Mucosa of rectum (tissue), 2 donors: Measurements from ENCODE around the gene SRRM5.

Source experiments
- H3K27ac ChIP-seq, 2 donors: one replicate each; pipeline ENCODE4 v1.7.0; 2013; ENCODE audit warnings: inconsistent platforms in 2 of 2, low read depth in 2 of 2, low read length in 2 of 2
- H3K27me3 ChIP-seq, 2 donors: one replicate each; pipeline ENCODE4 v1.7.0; 2013; ENCODE audit warnings: low read length in 2 of 2; ENCODE audit not compliant: control insufficient read depth in 2 of 2, insufficient read depth in 2 of 2
- H3K36me3 ChIP-seq, 2 donors: one replicate each; pipeline ENCODE4 v1.7.0; 2013; ENCODE audit warnings: low read length in 2 of 2; ENCODE audit not compliant: control insufficient read depth in 2 of 2, insufficient read depth in 2 of 2
- H3K4me1 ChIP-seq, 2 donors: one replicate each; pipeline ENCODE4 v1.7.0; 2013; ENCODE audit warnings: low read length in 2 of 2, mild to moderate bottlenecking in 1 of 2; ENCODE audit not compliant: control insufficient read depth in 2 of 2, insufficient read depth in 2 of 2
- H3K4me3 ChIP-seq, 2 donors: one replicate each; pipeline ENCODE4 v1.7.0; 2013; ENCODE audit warnings: low read length in 2 of 2
- H3K9ac ChIP-seq, 2 donors: one replicate each; pipeline ENCODE4 v1.7.0; 2013; ENCODE audit warnings: low read length in 2 of 2, low read depth in 1 of 2, mild to moderate bottlenecking in 1 of 2
- H3K9me3 ChIP-seq, 2 donors: one replicate each; pipeline ENCODE4 v1.7.0; 2013; ENCODE audit warnings: low read length in 2 of 2; ENCODE audit not compliant: control insufficient read depth in 2 of 2
- donor health status: healthy.
- donor health status: Normal muscosa, but diverticular disease.

The SRRM5 gene

DNA sequence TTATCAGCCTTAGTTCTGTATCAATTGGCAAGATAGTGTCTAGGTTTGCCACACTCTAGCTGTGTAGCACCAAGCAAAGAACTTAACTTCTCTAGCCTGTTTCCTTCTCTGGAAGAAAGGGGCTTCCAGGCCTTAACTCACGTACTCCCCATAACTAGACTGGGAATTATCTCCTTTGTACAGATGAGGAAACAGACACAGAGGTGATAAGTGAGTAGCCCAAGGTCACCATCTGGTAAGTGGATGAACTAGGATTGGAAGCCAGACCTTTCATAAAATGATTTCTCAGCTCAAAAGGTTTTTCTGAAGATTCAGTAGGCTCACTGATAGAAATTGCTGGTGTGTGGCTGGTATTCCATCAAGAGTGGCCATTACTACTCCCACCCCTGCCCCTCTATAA is 4.4 kb downstream of the SRRM5 start:
- Histone ChIP-seq H3K27ac (no peak overlapping the region), H3K27me3 (no peaks in the 10 kb centered on the region)

DNA sequence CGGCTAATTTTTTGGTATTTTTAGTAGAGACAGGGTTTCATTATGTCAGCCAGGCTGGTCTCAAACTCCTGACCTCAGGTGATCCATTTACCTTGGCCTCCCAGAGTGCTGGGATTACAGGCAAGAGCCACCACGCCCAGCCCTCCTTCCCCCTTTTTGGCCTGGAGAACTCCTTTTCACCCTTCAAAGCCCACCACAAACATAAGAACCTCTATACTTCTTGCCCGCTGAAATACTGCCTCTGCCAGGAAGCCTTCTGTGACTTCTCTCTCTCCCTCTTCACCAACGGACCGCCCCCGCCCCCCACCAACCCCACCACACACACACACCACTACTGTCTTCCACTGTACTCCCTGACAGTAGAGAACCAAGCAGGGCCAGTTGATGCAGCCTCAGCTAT is 5.1 kb downstream of the SRRM5 start:
- no peak overlapping the region for H3K4me3 ChIP-seq
- H3K27ac ChIP-seq = no peak overlapping the region
- peaks cover 8 to 12% of the 10 kb centered on the region in 2 donors for H3K4me1 ChIP-seq
- no peaks in the 10 kb centered on the region for H3K27me3 ChIP-seq
- peaks cover 0 to 15% of the 10 kb centered on the region in 2 donors for H3K36me3 ChIP-seq
- no peak overlapping the region for H3K9ac ChIP-seq
- no peaks in the 10 kb centered on the region for H3K9me3 ChIP-seq

More for the DNA sequence above, 4.4 kb downstream of the SRRM5 start:
- Histone ChIP-seq H3K36me3 (peaks cover 0 to 15% of the 10 kb centered on the region in 2 donors), H3K4me3 (no peak overlapping the region), H3K4me1 (peaks cover 8 to 12% of the 10 kb centered on the region in 2 donors), H3K9me3 (no peaks in the 10 kb centered on the region), H3K9ac (no peak overlapping the region)

DNA sequence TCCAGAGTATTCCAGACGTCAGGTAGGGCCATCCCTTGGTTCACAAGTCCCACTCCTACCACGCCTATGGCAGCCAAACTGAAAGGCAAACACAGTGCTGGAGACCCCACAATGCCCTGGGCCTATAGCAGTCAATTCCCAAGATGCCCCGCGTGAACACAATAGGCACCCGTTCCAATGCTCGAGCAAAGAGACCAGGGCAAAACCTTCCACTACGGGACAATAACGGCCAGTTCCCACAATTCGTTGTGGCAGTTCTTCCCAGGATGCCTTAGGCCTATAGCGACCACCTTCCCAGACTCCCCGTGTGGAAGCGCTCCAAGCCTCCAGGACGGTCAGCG is 7.0 kb downstream of the SRRM5 start:
- Histone ChIP-seq H3K9ac (peak overlapping the region; percentile 86 to 87), H3K27ac (peak overlapping the region; percentile 86 to 96), H3K4me3 (peak overlapping the region; percentile 91 to 94), H3K27me3 (no peaks in the 10 kb centered on the region), H3K36me3 (peaks cover 0 to 3% of the 10 kb centered on the region in 2 donors), H3K9me3 (no peaks in the 10 kb centered on the region), H3K4me1 (peaks cover 8 to 12% of the 10 kb centered on the region in 2 donors)

DNA sequence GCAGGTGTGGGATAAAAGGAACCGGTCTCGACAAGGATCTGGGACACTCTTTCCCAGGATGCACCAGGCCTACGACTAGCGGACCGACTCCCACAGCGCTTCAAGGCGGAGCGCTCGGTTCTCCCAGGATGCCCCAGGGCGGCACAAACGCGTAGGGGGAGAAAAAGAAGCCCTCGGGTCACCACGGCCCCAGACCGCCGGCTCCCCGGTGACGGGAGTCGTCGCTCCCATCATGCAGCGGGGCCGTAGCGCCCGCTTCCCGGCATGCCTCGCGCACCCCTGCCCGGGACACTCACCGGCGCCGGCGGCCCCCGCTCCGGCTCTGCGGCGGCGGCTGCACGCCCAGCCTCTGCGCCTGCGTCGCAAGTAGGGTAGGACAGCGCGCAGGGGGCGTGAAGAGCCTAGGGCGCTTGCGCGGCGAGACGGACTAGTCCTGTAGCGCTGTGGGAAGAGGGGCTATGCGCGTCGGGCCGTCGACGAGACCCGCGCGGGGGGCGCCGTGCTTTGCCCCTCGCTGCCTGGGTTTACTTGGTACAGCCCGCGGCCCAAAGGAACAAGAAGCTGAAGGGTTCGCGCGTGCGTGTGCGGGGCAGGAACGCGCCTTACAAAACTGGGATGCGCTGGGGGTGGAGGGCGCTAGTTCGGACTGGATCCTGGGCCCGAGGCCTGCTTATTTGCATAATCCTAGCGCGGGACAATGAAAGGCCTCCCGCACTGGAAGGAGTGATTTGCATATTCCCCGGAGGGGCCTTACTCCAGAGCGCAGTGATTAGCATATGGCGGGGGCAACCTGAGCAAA is 7.6 kb downstream of the SRRM5 start, which contains the start of gene ZNF428:
Gene ZNF428 (minus strand): TSS at position 368 of the 799 bp plus-strand sequence. CDS start 5,325 bp downstream, outside the sequence.
- Histone ChIP-seq H3K4me3 (peak within 1 kb of the TSS; percentile 91 to 94), H3K9ac (peak within 1 kb of the TSS; percentile 86 to 87), H3K27ac (peak within 1 kb of the TSS; percentile 86 to 96)

DNA sequence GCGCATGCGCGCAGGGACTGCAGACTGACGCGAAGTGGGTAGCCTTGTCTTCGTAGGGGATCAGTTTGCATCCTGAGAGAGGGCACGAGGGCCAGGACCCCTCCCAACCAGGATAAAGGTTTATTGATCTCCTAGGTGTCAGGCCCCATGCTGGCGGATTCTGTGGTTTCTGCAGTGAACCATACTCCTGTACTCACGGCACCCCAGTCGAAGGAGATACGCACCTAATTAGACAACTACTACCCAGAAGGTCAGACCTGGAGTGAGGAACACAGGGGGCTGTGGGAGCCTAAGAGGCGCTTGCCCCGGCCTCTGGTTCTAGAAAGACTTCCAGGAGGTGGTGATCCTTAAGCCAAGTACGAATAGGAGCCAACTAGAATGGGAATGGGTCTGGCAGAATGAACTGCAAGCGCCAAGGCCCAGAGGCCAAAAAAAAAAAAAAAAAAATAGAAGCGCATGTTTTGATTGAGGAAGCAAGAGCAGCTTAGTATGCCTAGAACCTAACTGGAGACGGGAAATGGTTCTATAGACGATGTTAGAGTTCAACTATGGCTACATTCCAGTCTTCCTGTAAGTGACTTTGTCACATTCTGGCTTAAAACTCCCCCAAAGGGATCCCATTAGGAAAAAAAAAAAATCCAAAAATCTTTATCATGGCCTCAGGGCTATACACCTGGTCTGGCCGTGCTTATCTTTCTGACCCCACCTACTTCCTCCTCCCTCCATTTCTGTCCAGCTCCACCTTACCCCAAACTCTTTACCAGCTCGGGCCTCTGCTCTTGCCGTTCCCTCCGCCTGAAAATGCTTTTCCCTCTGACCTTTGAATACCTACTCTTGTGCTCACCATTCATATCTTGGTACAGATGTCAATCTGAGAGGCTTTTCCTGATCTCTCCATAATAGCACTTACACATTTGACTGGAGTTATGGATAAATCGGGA is 8.4 kb downstream of the SRRM5 start:
- H3K36me3 ChIP-seq = no peaks in the 10 kb centered on the region
- no peaks in the 10 kb centered on the region for H3K27me3 ChIP-seq
- peak overlapping the region; percentile 86 to 87 for H3K9ac ChIP-seq
- peak overlapping the region; percentile 86 to 96 for H3K27ac ChIP-seq
- no peaks in the 10 kb centered on the region for H3K9me3 ChIP-seq
- H3K4me3 ChIP-seq = peak overlapping the region; percentile 91 to 94
- H3K4me1 ChIP-seq = peaks cover 10 to 12% of the 10 kb centered on the region in 2 donors

More for the DNA sequence above, 7.6 kb downstream of the SRRM5 start, which contains the start of gene ZNF428:
- H3K27me3 ChIP-seq = no peaks in the 10 kb centered on the region
- H3K36me3 ChIP-seq = no peaks in the 10 kb centered on the region
- peaks cover 8 to 12% of the 10 kb centered on the region in 2 donors for H3K4me1 ChIP-seq
- no peaks in the 10 kb centered on the region for H3K9me3 ChIP-seq

DNA sequence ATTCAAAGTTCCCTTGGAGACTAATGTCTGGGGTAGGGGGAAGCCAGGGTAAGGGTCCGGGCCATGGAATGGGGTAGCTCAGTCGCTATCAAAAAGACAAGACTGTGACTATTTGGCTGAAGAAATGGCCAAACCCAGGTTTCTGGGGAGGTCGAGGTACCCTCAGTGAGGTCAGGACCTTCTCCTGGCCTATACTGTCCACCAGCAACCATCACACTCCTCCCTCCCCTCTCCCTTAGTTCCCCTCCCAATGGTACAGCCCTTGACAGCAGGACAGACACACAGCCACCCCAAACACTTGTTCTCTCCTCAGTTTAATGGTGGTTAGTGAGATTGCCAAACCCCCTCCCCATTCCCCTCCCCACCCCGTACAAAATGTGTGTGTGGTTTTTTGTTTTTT is 10.2 kb downstream of the SRRM5 start:
- H3K9ac ChIP-seq = no peak overlapping the region
- peaks cover 10 to 12% of the 10 kb centered on the region in 2 donors for H3K4me1 ChIP-seq
- no peak overlapping the region for H3K4me3 ChIP-seq
- H3K27me3 ChIP-seq = no peaks in the 10 kb centered on the region
- H3K9me3 ChIP-seq = no peaks in the 10 kb centered on the region
- H3K27ac ChIP-seq = no peak overlapping the region
- H3K36me3 ChIP-seq = no peaks in the 10 kb centered on the region

DNA sequence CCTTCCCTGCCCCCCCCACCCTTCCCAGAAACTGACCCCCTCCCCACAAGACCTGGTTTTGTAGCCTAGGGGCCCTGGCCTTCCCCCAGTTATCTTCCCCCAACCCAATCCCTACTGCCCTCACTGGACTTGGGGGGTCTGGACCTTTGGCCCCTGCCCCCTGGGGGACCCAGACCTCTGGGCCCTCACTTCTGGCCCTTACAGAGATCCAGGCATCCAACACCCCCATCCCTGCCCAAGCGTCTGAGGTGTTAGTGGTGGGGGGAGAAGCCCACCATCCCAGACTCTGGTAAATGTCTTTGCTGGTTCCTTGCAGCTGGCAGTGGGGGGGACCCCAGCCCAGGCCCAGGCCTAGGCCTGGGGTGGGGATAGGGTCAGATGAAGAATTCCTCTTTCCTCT is 11.1 kb downstream of the SRRM5 start:
- no peak overlapping the region for H3K9ac ChIP-seq
- H3K4me1 ChIP-seq = peaks cover 10 to 12% of the 10 kb centered on the region in 2 donors
- no peaks in the 10 kb centered on the region for H3K36me3 ChIP-seq
- H3K9me3 ChIP-seq = no peaks in the 10 kb centered on the region
- no peak overlapping the region for H3K27ac ChIP-seq
- H3K27me3 ChIP-seq = no peaks in the 10 kb centered on the region
- H3K4me3 ChIP-seq = no peak overlapping the region

DNA sequence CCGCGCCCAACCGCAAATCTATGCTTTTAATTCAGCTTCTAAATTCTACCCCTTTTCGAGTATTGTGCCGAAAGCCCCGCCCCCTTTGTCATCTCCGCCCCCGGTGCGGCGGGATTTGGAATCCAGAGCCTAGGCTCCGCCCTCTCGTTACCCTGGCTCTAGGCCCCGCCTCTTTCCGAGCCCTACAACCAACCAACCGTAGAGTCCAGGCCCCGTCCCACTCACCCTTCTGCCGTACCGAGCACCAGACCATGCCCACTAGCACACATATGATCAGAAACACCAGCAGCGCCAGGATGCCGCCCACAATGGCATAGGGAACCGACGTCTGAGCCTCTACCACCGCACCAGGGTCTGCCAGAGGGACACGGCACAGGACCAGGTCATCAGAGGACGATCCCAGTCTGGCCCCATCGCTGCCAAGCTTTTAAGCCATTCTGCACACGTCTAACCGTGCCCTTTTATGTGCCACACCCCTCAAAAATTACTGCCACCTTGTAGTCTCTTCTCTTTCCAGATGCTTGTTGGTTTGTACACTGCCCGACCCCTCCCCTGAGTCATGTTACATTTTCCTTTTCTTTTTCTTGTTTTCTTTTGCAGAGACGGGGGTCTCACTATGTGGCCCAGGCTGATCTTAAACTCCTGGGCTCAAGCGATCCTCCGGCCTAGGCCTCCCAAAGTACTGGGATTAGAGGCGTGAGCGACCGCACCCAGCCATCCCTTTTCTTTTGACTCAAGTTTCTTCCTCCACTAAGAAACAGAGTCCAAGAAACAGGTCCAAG is 12.2 kb downstream of the SRRM5 start:
- no peak overlapping the region for H3K27ac ChIP-seq
- no peak overlapping the region for H3K9ac ChIP-seq
- H3K4me3 ChIP-seq = no peak overlapping the region
- peaks cover 3 to 6% of the 10 kb centered on the region in 2 donors for H3K4me1 ChIP-seq
- H3K27me3 ChIP-seq = no peaks in the 10 kb centered on the region
- H3K9me3 ChIP-seq = no peaks in the 10 kb centered on the region
- H3K36me3 ChIP-seq = no peaks in the 10 kb centered on the region

DNA sequence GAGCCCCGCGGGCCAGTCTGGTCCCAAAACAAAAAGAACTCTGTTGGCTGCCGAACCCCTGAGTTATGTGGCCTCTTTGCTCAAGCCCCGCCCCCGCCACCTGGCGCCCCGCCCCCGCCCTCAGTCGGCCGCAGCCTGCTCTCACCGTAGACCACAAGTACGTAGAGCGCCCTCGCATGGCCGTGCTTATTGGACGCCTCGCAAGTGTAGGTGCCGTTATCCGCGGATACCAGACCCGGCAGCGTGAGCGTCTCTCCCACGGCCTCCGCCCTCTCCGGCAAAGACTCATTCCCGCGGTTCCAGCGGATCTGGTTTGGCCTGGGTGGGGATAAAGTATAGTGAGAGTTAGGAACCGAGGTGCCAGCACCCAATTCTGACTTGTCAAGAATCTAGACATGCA is 13.0 kb downstream of the SRRM5 start:
- no peaks in the 10 kb centered on the region for H3K27me3 ChIP-seq
- H3K9ac ChIP-seq = no peak overlapping the region
- no peaks in the 10 kb centered on the region for H3K36me3 ChIP-seq
- peaks cover 3 to 5% of the 10 kb centered on the region in 2 donors for H3K4me1 ChIP-seq
- H3K4me3 ChIP-seq = no peak overlapping the region
- H3K27ac ChIP-seq = no peak overlapping the region
- H3K9me3 ChIP-seq = no peaks in the 10 kb centered on the region
